GM19099 (cell line): ENCODE data around the gene TBPL2.

Experiments
- POLR2A ChIP-seq: IDR thresholded peaks from 3 replicates; pipeline ENCODE4 v1.6.1; 2011; ENCODE audit warnings: low read depth; ENCODE audit not compliant: insufficient read length; ENCODE audit errors: extremely low read depth

Gene TBPL2

GRCh38 chr14:55387121-55387520 is 53.3 kb downstream of the TBPL2 start:
- no peak for TF ChIP-seq POLR2A

- no peak for TF ChIP-seq POLR2A
These were observed 54.2 kb downstream of the TBPL2 start for GRCh38 chr14:55386037-55386808.

- TF ChIP-seq POLR2A, result no peak
These were observed 55.9 kb downstream of the TBPL2 start for GRCh38 chr14:55384536-55384935.

GRCh38 chr14:55383541-55384140 is 56.8 kb downstream of the TBPL2 start:
- TF ChIP-seq POLR2A, result no peak

GRCh38 chr14:55382483-55382882 is 57.9 kb downstream of the TBPL2 start:
- no peak for TF ChIP-seq POLR2A

- no peak for TF ChIP-seq POLR2A
These were observed 58.9 kb downstream of the TBPL2 start for GRCh38 chr14:55381561-55381960.

GRCh38 chr14:55381040-55381439 is 59.4 kb downstream of the TBPL2 start:
- TF ChIP-seq POLR2A, result no peak

- TF ChIP-seq POLR2A, result no peak
These were observed 63.2 kb downstream of the TBPL2 start for GRCh38 chr14:55377236-55377635.

GRCh38 chr14:55374771-55375170 is 65.6 kb downstream of the TBPL2 start:
- TF ChIP-seq POLR2A, result no peak

- TF ChIP-seq POLR2A, result no peak
These were observed 66.4 kb downstream of the TBPL2 start for GRCh38 chr14:55373784-55374705.

- no peak for TF ChIP-seq POLR2A
These were observed 67.6 kb downstream of the TBPL2 start for GRCh38 chr14:55372825-55373224.

GRCh38 chr14:55372423-55372822 is 68.0 kb downstream of the TBPL2 start:
- no peak for TF ChIP-seq POLR2A

- TF ChIP-seq POLR2A, result no peak
These were observed 69.4 kb downstream of the TBPL2 start for GRCh38 chr14:55370883-55371455.

- no peak for TF ChIP-seq POLR2A
These were observed 74.1 kb downstream of the TBPL2 start for GRCh38 chr14:55366271-55366670.
